Testis (tissue), 2 donors: ENCODE data around the gene CSTB.

ENCODE experiments used
- CTCF ChIP-seq, 3 experiments: fragments of 450-650 bp in 2 of 3; fragments of 200-600 bp in 1 of 3; sonication (generic) in 1 of 3; IDR thresholded peaks; one replicate each; pipeline ENCODE4 v1.5.1; 2016 to 2019; ENCODE audit warnings: antibody characterized with exemption in 3 of 3, mild to moderate bottlenecking in 2 of 3, moderate library complexity in 1 of 3
- POLR2A ChIP-seq: fragments of 450-650 bp; IDR thresholded peaks from one replicate; pipeline ENCODE4 v1.6.1; 2017; ENCODE audit warnings: antibody characterized with exemption, mild to moderate bottlenecking, moderate library complexity

GRCh38 chr21:43805275-43805800 lies 29.2 kb upstream of the CSTB start:
- TF ChIP-seq CTCF (IDR thresholded peaks at IDR 0.05) (no peak), POLR2A (no peak)
